Hippocampal formation (tissue), 2 donors: ENCODE results near the gene NME4.
A peak's percentile ranks its signal among the peaks of the same experiment; 100 is the strongest.
"Not testable (repeated sequence)": the region's sequence is repeated elsewhere in the genome, so short reads cannot be mapped to it uniquely, and the experiment has no call there.

Experiments used
- DNase-seq, 2 donors: peaks; one replicate each; lab custom pipeline; 2025; lab: John Stamatoyannopoulos, UW

The NME4 gene

DNA sequence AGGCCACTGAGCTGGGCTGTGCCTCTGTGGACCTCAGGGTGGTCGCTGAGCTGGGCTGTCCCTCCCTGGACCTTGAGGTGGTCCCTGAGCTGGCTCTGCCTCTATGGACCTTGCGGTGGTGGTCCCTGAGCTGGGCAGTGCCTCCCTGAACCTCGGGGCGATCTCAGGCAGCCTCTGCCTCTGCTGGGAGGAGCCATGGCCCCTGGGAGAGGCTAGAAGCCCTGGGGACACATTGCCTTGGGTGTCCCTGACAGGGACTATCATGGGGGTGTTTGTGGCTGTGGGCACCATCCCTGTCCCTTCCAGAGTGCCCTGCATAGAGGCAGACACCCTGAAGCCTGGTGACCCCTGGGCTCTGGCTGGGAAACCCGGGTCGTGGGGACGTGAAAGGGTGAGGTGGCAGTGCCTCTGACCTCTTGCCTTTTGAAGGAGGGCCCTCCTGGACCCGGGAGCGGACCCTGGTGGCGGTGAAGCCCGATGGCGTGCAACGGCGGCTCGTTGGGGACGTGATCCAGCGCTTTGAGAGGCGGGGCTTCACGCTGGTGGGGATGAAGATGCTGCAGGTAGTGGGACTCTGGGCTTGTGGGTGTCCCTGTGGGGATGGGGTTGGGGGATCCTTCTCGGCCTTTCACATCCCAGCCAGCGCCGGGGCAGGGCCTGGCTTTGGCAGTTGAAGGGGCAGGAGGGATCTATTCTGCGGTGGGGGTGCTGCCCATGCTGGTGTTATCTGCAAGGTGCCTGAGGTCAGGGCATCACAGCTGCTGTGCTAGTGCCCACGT is 1.8 kb downstream of the NME4 start:
- no peak for DNase-seq

DNA sequence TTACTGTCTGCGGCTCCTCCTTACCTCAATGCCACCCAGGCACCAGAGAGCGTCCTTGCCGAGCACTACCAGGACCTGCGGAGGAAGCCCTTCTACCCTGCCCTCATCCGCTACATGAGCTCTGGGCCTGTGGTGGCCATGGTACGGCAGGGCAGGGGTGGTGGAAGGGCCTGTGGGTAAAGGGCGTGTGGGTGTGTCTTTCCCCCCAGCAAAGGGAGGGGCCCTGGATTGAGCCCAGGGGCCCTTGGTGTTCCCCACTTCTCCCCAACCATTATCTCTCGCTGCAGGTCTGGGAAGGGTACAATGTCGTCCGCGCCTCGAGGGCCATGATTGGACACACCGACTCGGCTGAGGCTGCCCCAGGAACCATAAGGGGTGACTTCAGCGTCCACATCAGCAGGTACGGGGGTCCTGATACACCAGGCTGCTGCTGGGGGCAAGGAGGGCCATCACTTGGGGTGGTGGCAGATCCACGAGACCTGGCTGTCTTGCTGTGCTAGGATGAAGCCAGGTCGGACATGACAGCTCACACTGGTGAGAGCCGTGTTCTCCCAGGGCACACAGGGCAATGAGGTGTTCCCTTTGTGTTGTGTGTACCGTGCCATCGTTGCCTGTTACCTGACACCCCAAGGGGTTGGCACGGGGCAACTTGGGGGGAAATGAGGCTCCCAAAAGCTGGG is 2.5 kb downstream of the NME4 start:
- DNase-seq, result no peak

DNA sequence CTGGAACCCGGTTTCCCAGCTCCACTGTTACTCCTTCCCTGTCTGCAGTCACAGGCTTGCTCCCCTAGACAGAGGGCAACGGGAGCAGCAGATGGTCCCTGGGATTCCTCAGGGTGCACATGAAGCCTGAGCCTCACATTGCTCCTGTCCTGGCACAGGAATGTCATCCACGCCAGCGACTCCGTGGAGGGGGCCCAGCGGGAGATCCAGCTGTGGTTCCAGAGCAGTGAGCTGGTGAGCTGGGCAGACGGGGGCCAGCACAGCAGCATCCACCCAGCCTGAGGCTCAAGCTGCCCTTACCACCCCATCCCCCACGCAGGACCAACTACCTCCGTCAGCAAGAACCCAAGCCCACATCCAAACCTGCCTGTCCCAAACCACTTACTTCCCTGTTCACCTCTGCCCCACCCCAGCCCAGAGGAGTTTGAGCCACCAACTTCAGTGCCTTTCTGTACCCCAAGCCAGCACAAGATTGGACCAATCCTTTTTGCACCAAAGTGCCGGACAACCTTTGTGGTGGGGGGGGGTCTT is 3.1 kb downstream of the NME4 start:
- no peak for DNase-seq

GRCh38 chr16:401468-402348 is 4.7 kb downstream of the NME4 start, which contains the start of gene DECR2:
TSS of gene DECR2 (plus strand) at chr16:401885. CDS start at chr16:401964, 79 bp downstream.
- peak; percentile 83 to 97 for DNase-seq

- no peak for DNase-seq
Observed at GRCh38 chr16:404971-405486, 8.0 kb downstream of the NME4 start.

- no peak for DNase-seq
Observed at GRCh38 chr16:405548-406506, 8.8 kb downstream of the NME4 start.

DNA sequence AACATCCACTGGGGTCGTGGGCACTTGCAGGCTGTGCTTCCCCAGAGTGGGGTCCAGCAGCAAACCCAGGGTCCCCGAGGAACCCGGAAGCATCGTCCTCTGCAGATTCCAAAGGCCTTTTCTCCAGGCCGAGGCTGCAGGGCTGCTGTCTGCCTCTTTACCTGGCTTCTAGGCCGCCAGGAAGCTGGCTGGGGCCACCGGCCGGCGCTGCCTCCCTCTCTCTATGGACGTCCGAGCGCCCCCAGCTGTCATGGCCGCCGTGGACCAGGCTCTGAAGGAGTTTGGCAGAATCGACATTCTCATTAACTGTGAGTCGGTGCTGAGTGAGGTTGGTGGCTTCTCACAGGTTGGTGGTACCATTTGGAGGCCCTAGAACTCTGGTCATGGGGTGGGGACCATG is 10.3 kb downstream of the NME4 start:
- DNase-seq, result no peak

GRCh38 chr16:410516-411178 is 13.6 kb downstream of the NME4 start:
- no peak for DNase-seq

GRCh38 chr16:411576-412265 is 14.7 kb downstream of the NME4 start:
- DNase-seq, result no peak

DNA sequence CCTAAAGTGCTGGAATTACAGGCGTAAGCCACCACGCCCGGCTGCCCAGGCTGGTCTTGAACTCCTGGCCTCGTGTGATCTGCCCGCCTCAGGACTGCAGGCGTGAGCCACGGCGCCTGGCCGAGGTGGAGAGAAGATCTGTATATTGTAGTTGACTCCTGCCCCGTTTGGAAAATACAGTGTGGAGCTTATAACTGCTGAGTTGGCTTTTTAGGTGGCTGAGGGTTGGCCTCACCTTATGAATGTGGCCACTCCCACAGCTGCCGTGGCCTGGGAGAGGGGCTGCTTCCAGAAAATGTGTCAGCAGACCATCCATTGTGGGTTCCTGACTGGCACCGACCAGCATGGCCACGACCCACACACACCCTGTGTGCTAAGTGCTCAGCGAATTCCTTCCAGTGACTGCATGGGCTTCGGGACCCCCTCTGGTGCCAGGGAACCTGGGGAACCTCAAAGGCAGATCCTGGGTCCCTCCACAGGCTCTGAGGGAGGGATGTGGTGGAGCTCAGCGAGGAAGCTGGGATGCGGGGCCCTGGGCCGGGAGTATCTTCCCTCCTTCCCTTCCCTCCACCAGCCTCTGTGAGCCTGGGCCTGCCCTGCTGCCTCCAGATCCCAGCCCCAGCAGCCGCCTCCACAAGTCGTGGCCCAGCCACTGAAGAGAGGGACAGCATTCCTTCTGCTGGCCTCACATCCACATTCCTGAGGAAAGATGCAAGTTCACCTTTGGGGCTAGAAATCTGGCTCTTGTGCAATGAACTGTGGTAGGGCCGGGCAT is 17.6 kb downstream of the NME4 start:
- DNase-seq, result no peak

DNA sequence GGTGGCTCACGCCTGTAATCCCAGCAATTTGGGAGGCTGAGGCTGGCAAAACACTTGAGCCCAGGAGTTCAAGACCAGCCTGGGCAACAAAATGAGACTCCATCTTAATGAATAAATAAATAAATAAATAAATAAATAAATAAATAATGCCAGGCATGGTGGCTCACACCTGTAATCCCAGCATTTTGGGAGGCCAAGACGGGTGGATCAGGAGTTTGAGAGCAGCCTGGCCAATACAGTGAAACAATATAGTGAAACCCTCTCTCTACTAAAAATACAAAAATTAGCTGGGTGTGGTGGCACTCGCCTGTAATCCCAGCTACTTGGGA is 18.1 kb downstream of the NME4 start:
- not testable (repeated sequence) for DNase-seq

DNA sequence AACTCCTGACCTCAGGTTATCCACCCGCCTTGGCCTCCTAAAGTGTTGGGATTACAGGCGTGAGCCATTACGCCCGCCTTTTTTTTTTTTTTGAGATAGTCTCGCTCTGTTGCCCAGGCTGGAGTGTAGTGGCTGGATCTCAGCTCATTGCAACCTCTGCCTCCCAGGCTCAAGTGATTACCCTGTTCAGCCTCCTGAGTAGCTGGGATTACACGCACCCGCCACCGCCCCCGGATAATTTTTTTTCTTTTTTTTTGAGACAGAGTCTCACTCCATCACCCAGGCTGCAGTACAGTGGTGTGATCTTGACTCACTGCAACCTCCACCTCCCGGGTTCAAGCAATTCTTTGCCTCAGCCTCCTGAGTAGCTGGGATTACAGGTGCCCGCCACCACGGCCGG is 25.2 kb downstream of the NME4 start:
- DNase-seq, result not testable (repeated sequence)

DNA sequence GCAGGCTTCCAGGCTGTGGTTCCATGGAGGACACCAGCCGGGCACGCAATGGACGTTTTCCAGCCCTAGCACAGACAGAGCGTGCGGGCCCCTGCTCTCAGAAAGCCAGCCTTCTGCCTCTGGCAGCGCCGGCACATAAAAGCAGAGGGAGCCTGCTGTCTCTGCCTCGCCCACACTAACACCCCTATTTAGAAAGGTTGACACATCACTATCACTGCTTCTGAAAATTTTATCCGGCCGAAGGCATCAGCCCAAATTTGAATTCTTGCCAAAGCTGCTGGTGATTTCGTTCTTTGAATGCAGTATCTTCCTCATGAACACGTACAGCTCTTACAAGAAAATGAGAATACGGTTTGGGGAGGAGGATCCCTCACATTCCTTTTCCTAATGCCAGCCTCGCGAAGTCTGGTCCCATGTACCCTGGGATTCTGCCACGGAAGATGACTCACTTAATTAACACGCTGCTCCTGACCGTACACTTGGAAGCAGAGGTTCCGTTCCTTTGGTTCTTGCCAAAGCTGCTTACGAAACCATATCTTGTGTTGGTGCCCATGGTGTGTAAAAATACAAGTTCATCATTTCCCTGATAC is 27.1 kb downstream of the NME4 start:
- peak; percentile 43 to 71 for DNase-seq

- DNase-seq, result peak in 1 of 2 donors; percentile 67
Observed at GRCh38 chr16:424623-425081, 27.7 kb downstream of the NME4 start.

DNA sequence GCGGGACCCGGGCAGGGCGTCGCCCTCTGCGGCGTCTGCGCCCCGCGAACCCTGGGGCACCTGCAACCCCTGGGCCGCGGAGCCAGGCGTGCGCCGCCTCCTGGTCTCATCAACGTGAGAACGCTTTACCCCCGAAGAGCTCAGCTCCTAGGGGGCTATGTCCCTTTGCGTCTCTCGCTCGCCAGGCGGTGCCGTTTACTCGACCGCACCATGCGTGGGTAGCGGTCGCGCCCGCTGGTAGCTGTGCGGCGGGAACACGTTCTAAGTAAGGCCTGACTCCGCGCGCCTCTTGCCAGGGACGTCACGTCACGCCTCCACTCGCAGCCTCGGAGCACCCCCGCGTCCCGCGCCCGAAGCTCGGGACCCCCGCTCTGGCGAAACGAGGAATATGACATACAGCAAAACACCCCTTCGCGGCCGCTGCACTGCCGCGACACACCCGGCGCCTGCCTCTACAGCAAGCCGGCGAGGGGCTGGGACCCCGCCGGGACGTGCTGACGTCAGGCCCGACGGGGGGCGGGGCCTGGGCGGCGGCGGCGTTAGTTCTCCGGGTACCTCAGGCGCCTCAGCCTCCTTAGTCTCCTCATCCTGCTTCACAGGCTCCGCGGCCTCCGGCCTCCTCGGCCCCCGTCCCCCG is 28.2 kb downstream of the NME4 start, which contains the start of gene RAB11FIP3:
RAB11FIP3 (plus strand) TSS at position 568 of the 637 bp plus-strand sequence. CDS start 358 bp downstream, outside the sequence.
- DNase-seq, result peak; percentile 80 to 92

DNA sequence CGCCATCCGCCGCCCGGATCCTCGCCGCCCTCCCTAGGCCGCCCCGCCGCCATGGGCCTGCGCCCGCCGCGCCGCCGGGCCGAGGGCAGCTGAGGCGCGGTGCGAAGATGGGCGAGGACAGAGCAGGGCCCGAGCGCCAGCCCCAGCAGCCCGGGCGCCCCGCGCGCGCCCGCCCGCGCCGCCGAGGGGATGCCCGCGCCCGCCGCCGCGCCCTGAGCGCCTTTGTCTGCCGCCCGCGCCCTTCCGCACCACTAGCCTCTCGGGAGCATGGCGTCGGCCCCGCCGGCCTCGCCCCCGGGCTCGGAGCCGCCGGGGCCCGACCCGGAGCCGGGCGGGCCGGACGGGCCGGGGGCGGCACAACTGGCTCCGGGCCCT is 28.7 kb downstream of the NME4 start:
- no peak for DNase-seq

- DNase-seq, result no peak
Observed at GRCh38 chr16:426115-426905, 29.3 kb downstream of the NME4 start.
